T-helper 1 cell treated with Interleukin-12 subunit alpha and Interleukin-12 subunit beta and Interleukin-4 antibody, amounts not matched to agents 30 μg/mL and 1 μg/mL, for 36 hours (primary cell): ENCODE data around the gene FGF4.

ENCODE experiments used
- H3K27ac Mint-ChIP-seq: one replicate; pipeline ENCODE4 v1.8.0; 2021; ENCODE audit warnings: mild to moderate bottlenecking, mixed read lengths
- H3K27me3 Mint-ChIP-seq: one replicate; pipeline ENCODE4 v1.8.0; 2021; ENCODE audit warnings: low read depth, mixed read lengths
- H3K36me3 Mint-ChIP-seq: one replicate; pipeline ENCODE4 v1.8.0; 2021; ENCODE audit warnings: low read depth, mixed read lengths
- H3K4me1 Mint-ChIP-seq: one replicate; pipeline ENCODE4 v1.8.0; 2021; ENCODE audit warnings: low read depth, mixed read lengths
- H3K4me3 Mint-ChIP-seq: one replicate; pipeline ENCODE4 v1.8.0; 2021; ENCODE audit warnings: mild to moderate bottlenecking, moderate library complexity, mixed read lengths
- H3K9me3 Mint-ChIP-seq: one replicate; pipeline ENCODE4 v1.8.0; 2021; ENCODE audit warnings: mixed read lengths

Gene FGF4

GRCh38 chr11:69799097-69799496 is 24.0 kb upstream of the FGF4 start:
- no peaks in the 10 kb centered on the region for H3K27me3 Mint-ChIP-seq
- H3K4me3 Mint-ChIP-seq = no peak overlapping the region
- no peak overlapping the region for H3K27ac Mint-ChIP-seq
- H3K9me3 Mint-ChIP-seq = peaks cover 3% of the 10 kb centered on the region
- H3K36me3 Mint-ChIP-seq = no peaks in the 10 kb centered on the region
- no peaks in the 10 kb centered on the region for H3K4me1 Mint-ChIP-seq

GRCh38 chr11:69797737-69798528 is 22.8 kb upstream of the FGF4 start:
- Mint-ChIP-seq H3K9me3 (peaks cover 3% of the 10 kb centered on the region), H3K4me3 (no peak overlapping the region), H3K27me3 (no peaks in the 10 kb centered on the region), H3K36me3 (no peaks in the 10 kb centered on the region), H3K27ac (no peak overlapping the region), H3K4me1 (no peaks in the 10 kb centered on the region)

- no peak overlapping the region for H3K27ac Mint-ChIP-seq
- H3K9me3 Mint-ChIP-seq = peaks cover 3% of the 10 kb centered on the region
- H3K27me3 Mint-ChIP-seq = no peaks in the 10 kb centered on the region
- no peak overlapping the region for H3K4me3 Mint-ChIP-seq
- no peaks in the 10 kb centered on the region for H3K36me3 Mint-ChIP-seq
- H3K4me1 Mint-ChIP-seq = no peaks in the 10 kb centered on the region
Observed at GRCh38 chr11:69797156-69797555, 22.0 kb upstream of the FGF4 start.

- Mint-ChIP-seq H3K27ac (no peak overlapping the region), H3K36me3 (no peaks in the 10 kb centered on the region), H3K4me1 (no peaks in the 10 kb centered on the region), H3K27me3 (no peaks in the 10 kb centered on the region), H3K9me3 (peaks cover 3% of the 10 kb centered on the region), H3K4me3 (no peak overlapping the region)
Observed at GRCh38 chr11:69796063-69796462, 20.9 kb upstream of the FGF4 start.

- Mint-ChIP-seq H3K4me3 (no peak overlapping the region), H3K4me1 (no peaks in the 10 kb centered on the region), H3K36me3 (no peaks in the 10 kb centered on the region)
Observed at GRCh38 chr11:69791276-69792180, 16.4 kb upstream of the FGF4 start.

GRCh38 chr11:69788956-69789355 is 13.8 kb upstream of the FGF4 start:
- H3K9me3 Mint-ChIP-seq = no peaks in the 10 kb centered on the region
- no peak overlapping the region for H3K4me3 Mint-ChIP-seq
- no peak overlapping the region for H3K27ac Mint-ChIP-seq
- H3K36me3 Mint-ChIP-seq = no peaks in the 10 kb centered on the region
- no peaks in the 10 kb centered on the region for H3K4me1 Mint-ChIP-seq
- no peaks in the 10 kb centered on the region for H3K27me3 Mint-ChIP-seq

More at GRCh38 chr11:69791276-69792180, 16.4 kb upstream of the FGF4 start:
- H3K9me3 Mint-ChIP-seq = no peaks in the 10 kb centered on the region
- no peaks in the 10 kb centered on the region for H3K27me3 Mint-ChIP-seq
- H3K27ac Mint-ChIP-seq = no peak overlapping the region

GRCh38 chr11:69787906-69788305 is 12.8 kb upstream of the FGF4 start:
- H3K27me3 Mint-ChIP-seq = no peaks in the 10 kb centered on the region
- H3K9me3 Mint-ChIP-seq = no peaks in the 10 kb centered on the region

GRCh38 chr11:69787457-69787856 is 12.3 kb upstream of the FGF4 start:
- H3K4me1 Mint-ChIP-seq = no peaks in the 10 kb centered on the region
- no peaks in the 10 kb centered on the region for H3K27me3 Mint-ChIP-seq
- no peak overlapping the region for H3K27ac Mint-ChIP-seq
- no peaks in the 10 kb centered on the region for H3K9me3 Mint-ChIP-seq
- no peaks in the 10 kb centered on the region for H3K36me3 Mint-ChIP-seq
- no peak overlapping the region for H3K4me3 Mint-ChIP-seq

More at GRCh38 chr11:69787906-69788305, 12.8 kb upstream of the FGF4 start:
- no peak overlapping the region for H3K27ac Mint-ChIP-seq
- H3K4me3 Mint-ChIP-seq = no peak overlapping the region
- no peaks in the 10 kb centered on the region for H3K36me3 Mint-ChIP-seq
- no peaks in the 10 kb centered on the region for H3K4me1 Mint-ChIP-seq

- no peak overlapping the region for H3K4me3 Mint-ChIP-seq
- H3K36me3 Mint-ChIP-seq = no peaks in the 10 kb centered on the region
- H3K9me3 Mint-ChIP-seq = no peaks in the 10 kb centered on the region
- H3K27ac Mint-ChIP-seq = no peak overlapping the region
- no peaks in the 10 kb centered on the region for H3K4me1 Mint-ChIP-seq
- peaks cover 13% of the 10 kb centered on the region for H3K27me3 Mint-ChIP-seq
Observed at GRCh38 chr11:69781241-69781640, 6.1 kb upstream of the FGF4 start.

- Mint-ChIP-seq H3K9me3 (no peaks in the 10 kb centered on the region), H3K4me3 (no peak overlapping the region), H3K27me3 (peaks cover 27% of the 10 kb centered on the region), H3K36me3 (no peaks in the 10 kb centered on the region), H3K27ac (no peak overlapping the region), H3K4me1 (no peaks in the 10 kb centered on the region)
Observed at GRCh38 chr11:69778373-69778772, 3.2 kb upstream of the FGF4 start.

GRCh38 chr11:69774354-69775162 is 583 bp downstream of the FGF4 start:
- H3K4me3 Mint-ChIP-seq = no peak overlapping the region
- H3K4me1 Mint-ChIP-seq = no peaks in the 10 kb centered on the region
- peaks cover 52% of the 10 kb centered on the region for H3K27me3 Mint-ChIP-seq

GRCh38 chr11:69773626-69774353 is 1.4 kb downstream of the FGF4 start:
- Mint-ChIP-seq H3K36me3 (no peaks in the 10 kb centered on the region), H3K4me3 (no peak overlapping the region), H3K27me3 (peaks cover 54% of the 10 kb centered on the region), H3K9me3 (no peaks in the 10 kb centered on the region), H3K4me1 (no peaks in the 10 kb centered on the region), H3K27ac (no peak overlapping the region)

More at GRCh38 chr11:69774354-69775162, 583 bp downstream of the FGF4 start:
- Mint-ChIP-seq H3K27ac (no peak overlapping the region), H3K36me3 (no peaks in the 10 kb centered on the region), H3K9me3 (no peaks in the 10 kb centered on the region)

GRCh38 chr11:69771466-69771865 is 3.7 kb downstream of the FGF4 start:
- peaks cover 42% of the 10 kb centered on the region for H3K27me3 Mint-ChIP-seq
- no peaks in the 10 kb centered on the region for H3K9me3 Mint-ChIP-seq
- H3K4me3 Mint-ChIP-seq = no peak overlapping the region
- H3K36me3 Mint-ChIP-seq = no peaks in the 10 kb centered on the region
- no peak overlapping the region for H3K27ac Mint-ChIP-seq
- H3K4me1 Mint-ChIP-seq = no peaks in the 10 kb centered on the region

GRCh38 chr11:69770540-69770939 is 4.6 kb downstream of the FGF4 start:
- Mint-ChIP-seq H3K27ac (no peak overlapping the region), H3K27me3 (peaks cover 35% of the 10 kb centered on the region), H3K4me3 (no peak overlapping the region), H3K9me3 (no peaks in the 10 kb centered on the region), H3K4me1 (no peaks in the 10 kb centered on the region), H3K36me3 (no peaks in the 10 kb centered on the region)
